Skeletal muscle satellite cell (primary cell): ENCODE data around the gene AMFR.

Experiments
- H3K27me3 ChIP-seq: 2 replicates; pipeline ENCODE4 v1.7.0; 2013; ENCODE audit warnings: low read length; ENCODE audit not compliant: control insufficient read depth, insufficient read depth
- H3K36me3 ChIP-seq: 2 replicates; pipeline ENCODE4 v1.7.0; 2013; ENCODE audit warnings: mild to moderate bottlenecking, control low read depth, low read length; ENCODE audit not compliant: insufficient read depth
- H3K4me1 ChIP-seq: 2 replicates; pipeline ENCODE4 v1.7.0; 2013; ENCODE audit warnings: low read length; ENCODE audit not compliant: control insufficient read depth, insufficient read depth
- H3K4me2 ChIP-seq: 2 replicates; pipeline ENCODE4 v1.7.0; 2013; ENCODE audit warnings: mild to moderate bottlenecking, low read length
- H3K4me3 ChIP-seq: 2 replicates; pipeline ENCODE4 v1.7.0; 2013; ENCODE audit warnings: low read length
- H3K9ac ChIP-seq: 2 replicates; pipeline ENCODE4 v1.7.0; 2013; ENCODE audit warnings: mild to moderate bottlenecking, low read depth, low read length, moderate library complexity
- H3K9me3 ChIP-seq: replicated peaks from 2 replicates; pipeline ENCODE4 v1.7.0; 2013; ENCODE audit warnings: mild to moderate bottlenecking, control low read depth, low read length

AMFR gene

GRCh38 chr16:56321571-56321970 is 103.8 kb downstream of the AMFR start:
- Histone ChIP-seq H3K4me2 (no peak overlapping the region), H3K9me3 (no peaks in the 10 kb centered on the region), H3K4me3 (no peak overlapping the region), H3K27me3 (peaks cover 29% of the 10 kb centered on the region), H3K36me3 (no peaks in the 10 kb centered on the region), H3K9ac (no peak overlapping the region), H3K4me1 (peaks cover 4% of the 10 kb centered on the region)

GRCh38 chr16:56320811-56321558 is 104.4 kb downstream of the AMFR start:
- Histone ChIP-seq H3K36me3 (no peaks in the 10 kb centered on the region), H3K4me2 (no peak overlapping the region), H3K27me3 (peaks cover 26% of the 10 kb centered on the region), H3K9ac (no peak overlapping the region), H3K4me3 (no peak overlapping the region), H3K4me1 (peaks cover 4% of the 10 kb centered on the region), H3K9me3 (no peaks in the 10 kb centered on the region)

GRCh38 chr16:56320056-56320455 is 105.3 kb downstream of the AMFR start:
- Histone ChIP-seq H3K27me3 (peaks cover 29% of the 10 kb centered on the region), H3K4me3 (no peak overlapping the region), H3K36me3 (no peaks in the 10 kb centered on the region), H3K4me2 (no peak overlapping the region), H3K9ac (no peak overlapping the region), H3K9me3 (no peaks in the 10 kb centered on the region), H3K4me1 (peaks cover 4% of the 10 kb centered on the region)

- Histone ChIP-seq H3K4me2 (no peak overlapping the region), H3K27me3 (peaks cover 36% of the 10 kb centered on the region), H3K9ac (no peak overlapping the region), H3K9me3 (no peaks in the 10 kb centered on the region), H3K4me3 (no peak overlapping the region), H3K36me3 (no peaks in the 10 kb centered on the region), H3K4me1 (peaks cover 4% of the 10 kb centered on the region)
Measured at GRCh38 chr16:56319376-56319775, 106.0 kb downstream of the AMFR start.

- Histone ChIP-seq H3K9ac (no peak overlapping the region), H3K4me2 (no peak overlapping the region)
Measured at GRCh38 chr16:56318827-56319140, 106.6 kb downstream of the AMFR start.

GRCh38 chr16:56317998-56318826 is 107.1 kb downstream of the AMFR start:
- H3K36me3 ChIP-seq: no peaks in the 10 kb centered on the region
- no peaks in the 10 kb centered on the region for H3K9me3 ChIP-seq
- peak overlapping the region; percentile 85 for H3K4me2 ChIP-seq
- peaks cover 34% of the 10 kb centered on the region for H3K27me3 ChIP-seq
- H3K4me1 ChIP-seq: peaks cover 4% of the 10 kb centered on the region
- H3K9ac ChIP-seq: peak overlapping the region; percentile 60
- H3K4me3 ChIP-seq: peak overlapping the region; percentile 61

More at GRCh38 chr16:56318827-56319140, 106.6 kb downstream of the AMFR start:
- H3K4me1 ChIP-seq: peaks cover 4% of the 10 kb centered on the region
- H3K4me3 ChIP-seq: no peak overlapping the region
- H3K27me3 ChIP-seq: peaks cover 38% of the 10 kb centered on the region
- no peaks in the 10 kb centered on the region for H3K36me3 ChIP-seq
- no peaks in the 10 kb centered on the region for H3K9me3 ChIP-seq

- Histone ChIP-seq H3K9ac (no peak overlapping the region), H3K36me3 (no peaks in the 10 kb centered on the region), H3K4me3 (no peak overlapping the region), H3K27me3 (peaks cover 32% of the 10 kb centered on the region), H3K4me1 (peaks cover 4% of the 10 kb centered on the region), H3K9me3 (no peaks in the 10 kb centered on the region), H3K4me2 (no peak overlapping the region)
Measured at GRCh38 chr16:56316545-56316944, 108.8 kb downstream of the AMFR start.

- H3K4me1 ChIP-seq: peaks cover 4% of the 10 kb centered on the region
- H3K4me3 ChIP-seq: no peak overlapping the region
- H3K27me3 ChIP-seq: peaks cover 32% of the 10 kb centered on the region
- no peak overlapping the region for H3K9ac ChIP-seq
- no peaks in the 10 kb centered on the region for H3K36me3 ChIP-seq
- no peak overlapping the region for H3K4me2 ChIP-seq
- no peaks in the 10 kb centered on the region for H3K9me3 ChIP-seq
Measured at GRCh38 chr16:56315955-56316354, 109.4 kb downstream of the AMFR start.

- H3K4me1 ChIP-seq: peaks cover 4% of the 10 kb centered on the region
- peaks cover 30% of the 10 kb centered on the region for H3K27me3 ChIP-seq
- H3K4me2 ChIP-seq: no peak overlapping the region
- H3K36me3 ChIP-seq: no peaks in the 10 kb centered on the region
- no peak overlapping the region for H3K9ac ChIP-seq
- H3K9me3 ChIP-seq: no peaks in the 10 kb centered on the region
- no peak overlapping the region for H3K4me3 ChIP-seq
Measured at GRCh38 chr16:56314244-56314850, 111.0 kb downstream of the AMFR start.

GRCh38 chr16:56312556-56312955 is 112.8 kb downstream of the AMFR start:
- Histone ChIP-seq H3K9me3 (no peaks in the 10 kb centered on the region), H3K4me2 (no peak overlapping the region), H3K4me3 (no peak overlapping the region), H3K9ac (no peak overlapping the region), H3K36me3 (no peaks in the 10 kb centered on the region), H3K27me3 (peaks cover 30% of the 10 kb centered on the region), H3K4me1 (no peaks in the 10 kb centered on the region)

GRCh38 chr16:56312028-56312300 is 113.4 kb downstream of the AMFR start:
- Histone ChIP-seq H3K36me3 (no peaks in the 10 kb centered on the region), H3K4me1 (no peaks in the 10 kb centered on the region), H3K4me2 (no peak overlapping the region), H3K9ac (no peak overlapping the region), H3K27me3 (peaks cover 28% of the 10 kb centered on the region), H3K9me3 (no peaks in the 10 kb centered on the region), H3K4me3 (no peak overlapping the region)
